ENCODE results near the gene TP53BP2.
"Not testable (repeated sequence)": the region's sequence is repeated elsewhere in the genome, so short reads cannot be mapped to it uniquely, and the experiment has no call there.

TP53BP2 gene

GRCh38 chr1:223742856-223743517, 102.8 kb downstream of the TP53BP2 start:
- DNase-seq (ENCODE audit: low read depth in 3 of 3), result no peak

GRCh38 chr1:223741861-223742260, 103.9 kb downstream of the TP53BP2 start:
- no peak for DNase-seq (ENCODE audit: low read depth in 3 of 3)

DNA sequence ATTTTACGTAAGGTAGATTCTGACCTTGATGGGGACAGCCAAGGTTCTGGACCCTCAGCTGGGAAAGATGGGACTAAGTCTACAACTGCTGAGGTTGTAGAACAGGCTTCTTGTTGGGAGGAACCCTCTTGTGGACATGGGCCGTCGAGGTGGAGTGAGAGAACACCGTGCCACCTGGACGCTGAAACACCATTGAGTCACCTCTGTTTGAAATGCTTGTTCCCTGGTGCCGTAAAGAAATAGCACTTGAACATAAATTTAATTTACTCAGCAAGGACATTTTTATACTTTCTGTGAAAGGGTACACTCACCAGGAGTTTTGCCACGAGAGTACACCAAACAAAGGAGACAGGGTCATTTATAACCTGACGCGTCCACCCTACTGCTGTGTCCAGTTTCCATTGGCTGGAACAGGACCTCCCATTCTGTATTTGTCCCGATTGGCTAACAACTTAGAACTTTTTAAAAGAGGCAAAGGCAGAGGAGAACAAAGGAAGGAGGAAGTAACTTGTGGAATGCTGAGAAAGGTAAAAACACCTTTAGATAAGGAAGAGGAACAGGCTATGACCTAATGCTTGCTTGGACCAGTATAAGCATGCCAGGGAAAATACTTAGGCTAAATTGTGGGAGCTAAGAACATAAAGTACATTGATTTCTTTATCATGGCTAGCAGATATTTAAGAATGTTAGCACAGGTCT, 105.6 kb downstream of the TP53BP2 start:
- DNase-seq (ENCODE audit: low read depth in 3 of 3), result not testable (repeated sequence)

DNA sequence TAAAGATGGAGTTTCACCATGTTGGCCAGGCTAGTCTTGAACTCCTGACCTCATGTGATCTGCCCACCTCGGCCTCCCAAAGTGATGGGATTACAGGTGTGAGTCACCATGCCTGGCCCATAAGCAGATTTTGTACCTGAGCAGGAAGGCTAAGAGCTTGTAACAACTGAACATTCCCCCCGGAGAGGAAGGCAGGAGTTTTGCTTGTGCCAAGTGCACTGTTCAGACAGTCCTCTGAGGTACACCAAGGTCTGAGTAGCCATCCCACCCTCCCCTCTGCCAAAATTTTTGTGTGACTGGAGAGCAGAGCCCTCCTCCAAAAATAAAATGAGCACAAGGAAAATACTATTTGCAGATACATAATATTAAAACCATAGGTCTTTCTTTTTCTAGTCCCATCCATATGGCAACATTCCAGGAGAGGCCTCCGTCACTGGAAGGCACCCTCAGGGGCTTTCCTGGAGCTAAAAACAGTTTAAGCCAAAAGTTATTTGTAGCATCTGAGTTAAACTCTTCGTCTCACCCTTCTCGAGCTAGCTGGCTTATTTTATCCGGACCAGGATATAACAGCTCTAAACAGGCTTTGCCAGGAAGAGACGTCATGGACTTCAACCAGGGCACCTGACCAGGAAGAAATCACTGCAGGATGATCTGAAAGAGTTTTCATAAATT, 106.2 kb downstream of the TP53BP2 start:
- no peak for DNase-seq (ENCODE audit: low read depth in 3 of 3)

- DNase-seq (ENCODE audit: low read depth in 3 of 3), result no peak
Observed at GRCh38 chr1:223738465-223739365, 107.0 kb downstream of the TP53BP2 start.

DNA sequence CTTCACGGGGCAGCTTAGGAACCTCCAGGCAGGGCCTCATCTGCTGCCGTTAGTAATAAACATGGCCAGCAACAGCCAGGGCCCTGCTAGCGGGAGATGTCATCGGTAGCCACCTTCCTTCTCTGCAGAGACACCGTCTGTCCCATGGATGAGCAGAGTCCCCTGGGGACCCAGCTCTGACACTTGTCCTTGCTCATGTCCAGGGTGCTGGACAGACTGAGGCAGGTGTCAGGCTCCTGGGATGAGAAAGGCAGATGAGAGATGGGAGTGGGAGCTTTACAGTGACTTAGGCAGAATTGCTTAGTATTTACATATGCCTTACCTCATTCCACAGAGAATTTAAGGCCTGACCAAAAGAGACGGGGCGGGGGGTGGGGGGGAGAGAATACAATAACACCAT, 108.4 kb downstream of the TP53BP2 start:
- no peak for DNase-seq (ENCODE audit: low read depth in 3 of 3)

GRCh38 chr1:223736638-223737037, 109.1 kb downstream of the TP53BP2 start:
- not testable (repeated sequence) for DNase-seq (ENCODE audit: low read depth in 3 of 3)

DNA sequence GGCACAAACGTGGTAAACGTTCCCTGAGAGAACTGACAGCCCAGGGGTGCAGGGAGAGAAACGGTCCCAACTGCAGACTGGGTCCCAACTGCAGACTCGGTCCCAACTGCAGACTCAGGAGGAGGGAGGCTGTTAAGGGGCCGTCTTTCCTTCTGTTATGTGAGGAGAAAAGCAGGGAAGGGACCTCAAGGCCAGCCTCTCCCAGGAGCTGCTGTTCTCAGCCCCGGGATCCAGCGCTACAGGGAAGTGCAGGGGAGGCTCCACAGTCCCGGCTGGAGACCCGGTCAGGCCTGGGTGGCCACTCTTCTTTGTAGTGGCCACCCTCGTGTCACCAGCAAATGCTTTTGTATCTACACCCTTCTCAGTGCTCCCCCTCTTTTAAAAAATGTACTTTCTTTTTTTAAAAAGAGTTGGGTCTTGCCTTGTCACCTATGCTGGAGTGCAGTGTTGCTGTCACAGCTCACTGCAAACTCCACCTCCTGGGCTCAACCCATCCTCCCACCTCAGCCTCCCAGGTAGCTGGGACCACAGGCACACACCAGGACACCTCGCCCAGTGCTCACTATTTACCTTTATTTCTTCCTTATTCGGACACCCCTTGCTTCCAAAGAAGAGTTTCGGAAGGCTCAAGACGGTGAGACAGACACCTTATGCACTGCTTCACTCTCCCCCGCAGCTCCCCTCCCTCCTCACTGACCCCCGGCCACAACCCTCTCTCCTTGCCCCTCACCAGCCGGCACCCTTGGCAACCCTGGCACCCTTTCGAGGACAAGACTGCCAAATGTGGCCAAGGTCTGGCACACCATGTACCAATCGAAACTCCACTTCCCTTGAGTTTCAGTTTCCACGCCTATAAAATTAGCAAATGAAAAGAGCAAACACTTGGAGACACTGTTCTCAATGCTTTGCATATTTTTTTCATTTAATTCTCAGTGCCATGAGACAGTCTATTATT, 111.6 kb downstream of the TP53BP2 start:
- no peak for DNase-seq (ENCODE audit: low read depth in 3 of 3)

GRCh38 chr1:223732993-223733798, 112.6 kb downstream of the TP53BP2 start:
- DNase-seq (ENCODE audit: low read depth in 3 of 3), result no peak

- no peak for DNase-seq (ENCODE audit: low read depth in 3 of 3)
Observed at GRCh38 chr1:223731133-223731770, 114.5 kb downstream of the TP53BP2 start.

DNA sequence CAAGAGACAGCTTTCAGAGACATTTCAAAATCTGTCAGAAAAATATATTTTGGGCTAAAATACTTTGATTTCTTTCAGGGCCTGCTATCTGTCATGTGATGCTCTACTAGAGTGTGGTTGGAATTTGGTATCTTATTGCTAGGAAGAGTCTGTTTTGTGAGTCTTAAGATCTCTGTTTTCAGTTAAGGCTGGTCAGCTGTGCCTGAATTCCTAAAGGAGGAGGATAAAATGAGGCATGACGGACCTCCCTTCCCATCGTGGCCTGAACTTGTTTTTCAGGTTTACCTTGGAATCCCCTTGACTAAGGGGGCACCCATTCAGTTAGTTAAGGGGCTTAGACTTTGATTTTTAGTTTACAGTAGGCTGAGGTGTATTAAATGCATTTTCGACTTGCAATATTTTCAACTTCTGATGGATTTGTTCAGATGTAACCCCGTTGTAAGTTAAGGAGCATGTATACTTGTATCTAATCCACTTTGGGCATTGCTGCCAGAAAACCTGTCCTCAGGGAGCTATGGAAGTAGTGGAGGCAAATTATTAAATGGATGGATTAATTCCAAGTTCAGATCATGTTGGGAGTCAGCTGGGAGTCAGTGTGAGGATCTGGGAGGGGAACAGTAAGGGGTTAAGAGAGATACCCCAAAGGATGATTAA, 115.1 kb downstream of the TP53BP2 start:
- no peak for DNase-seq (ENCODE audit: low read depth in 3 of 3)

GRCh38 chr1:223729906-223730305, 115.8 kb downstream of the TP53BP2 start:
- no peak for DNase-seq (ENCODE audit: low read depth in 3 of 3)
